BLaER1 (cell line): ENCODE measurements around the gene ZNF391.

Source experiments
- H3K27ac ChIP-seq: shearing (Covaris generic); formaldehyde crosslinking; 2 replicates; pipeline ENCODE4 v1.8.1; 2022
- H3K27me3 ChIP-seq: shearing (Covaris generic); formaldehyde crosslinking; 2 replicates; pipeline ENCODE4 v1.8.1; 2022
- H3K36me3 ChIP-seq: shearing (Covaris generic); formaldehyde crosslinking; 2 replicates; pipeline ENCODE4 v1.8.1; 2022
- H3K4me1 ChIP-seq: shearing (Covaris generic); formaldehyde crosslinking; 2 replicates; pipeline ENCODE4 v1.8.1; 2022
- H3K4me2 ChIP-seq: shearing (Covaris generic); formaldehyde crosslinking; 2 replicates; pipeline ENCODE4 v1.8.1; 2022
- H3K4me3 ChIP-seq: shearing (Covaris generic); formaldehyde crosslinking; 2 replicates; pipeline ENCODE4 v1.8.1; 2022
- H3K9ac ChIP-seq: shearing (Covaris generic); formaldehyde crosslinking; 2 replicates; pipeline ENCODE4 v1.8.1; 2022
- H3K9me3 ChIP-seq: shearing (Covaris generic); formaldehyde crosslinking; 2 replicates; pipeline ENCODE4 v1.8.1; 2022
- H4K20me1 ChIP-seq: shearing (Covaris generic); formaldehyde crosslinking; 2 replicates; pipeline ENCODE4 v1.8.1; 2022
- Cebpa-rat ChIP-seq: shearing (Covaris generic); IDR thresholded peaks from 2 replicates; pipeline ENCODE4 v1.8.1; 2022

The ZNF391 gene

GRCh38 chr6:27451660-27452390 is 63.3 kb downstream of the ZNF391 start:
- peak overlapping the region; percentile 43 for H3K4me3 ChIP-seq

GRCh38 chr6:27452496-27452897 is 63.9 kb downstream of the ZNF391 start:
- Histone ChIP-seq H3K4me1 (no peaks in the 10 kb centered on the region), H3K36me3 (peaks cover 100% of the 10 kb centered on the region), H4K20me1 (no peaks in the 10 kb centered on the region), H3K9ac (no peak overlapping the region), H3K4me2 (no peak overlapping the region), H3K27ac (no peak overlapping the region), H3K4me3 (peak overlapping the region; percentile 43), H3K27me3 (no peaks in the 10 kb centered on the region), H3K9me3 (peaks cover 100% of the 10 kb centered on the region)
- TF ChIP-seq Cebpa-rat, result no peak

More at GRCh38 chr6:27451660-27452390, 63.3 kb downstream of the ZNF391 start:
- H3K27me3 ChIP-seq, result no peaks in the 10 kb centered on the region
- peaks cover 100% of the 10 kb centered on the region for H3K36me3 ChIP-seq
- no peak overlapping the region for H3K9ac ChIP-seq
- no peaks in the 10 kb centered on the region for H3K4me1 ChIP-seq
- no peak overlapping the region for H3K27ac ChIP-seq
- H3K9me3 ChIP-seq, result peaks cover 100% of the 10 kb centered on the region
- no peak overlapping the region for H3K4me2 ChIP-seq
- H4K20me1 ChIP-seq, result no peaks in the 10 kb centered on the region
- TF ChIP-seq Cebpa-rat, result no peak
